HG02970 (cell line): ENCODE measurements around the gene DEFB131B.
"Not testable (repeated sequence)": the region's sequence is repeated elsewhere in the genome, so short reads cannot be mapped to it uniquely, and the experiment has no call there.

ENCODE experiments used
- ATAC-seq: cut with Tn5 transposase; IDR thresholded peaks from one replicate; pipeline ENCODE4 v1.9.1; 2021; ENCODE audit warnings: mild to moderate bottlenecking, moderate library complexity, moderate number of reproducible peaks; ENCODE audit not compliant: unreplicated experiment, low FRiP score

DEFB131B gene, protein sequence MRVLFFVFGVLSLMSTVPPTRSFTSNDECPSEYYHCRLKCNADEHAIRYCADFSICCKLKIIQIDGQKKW

DNA sequence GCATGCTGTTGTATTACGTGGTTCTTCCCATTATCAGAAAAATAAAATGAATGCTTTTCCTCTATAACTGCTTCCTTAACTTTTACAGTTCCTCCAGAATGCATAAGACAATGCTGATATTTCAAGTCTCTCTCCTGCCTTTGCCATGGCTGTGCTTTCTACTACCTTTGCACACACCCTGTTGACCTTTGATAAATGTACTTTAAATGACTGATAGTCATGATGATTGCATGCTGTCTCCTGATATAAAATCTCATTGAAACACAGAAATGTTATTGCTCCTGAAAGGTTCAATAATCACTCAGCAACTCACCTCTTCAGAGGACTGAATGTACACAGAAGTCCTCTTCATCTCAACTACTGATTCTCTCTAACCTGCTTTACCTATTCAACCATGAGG lies at the start of gene DEFB131B:
Gene DEFB131B, plus strand, starts transcription at position 395 of the 400 bp plus-strand sequence. Its CDS starts 0 bp downstream, at position 395.
- ATAC-seq: not testable (repeated sequence)

DNA sequence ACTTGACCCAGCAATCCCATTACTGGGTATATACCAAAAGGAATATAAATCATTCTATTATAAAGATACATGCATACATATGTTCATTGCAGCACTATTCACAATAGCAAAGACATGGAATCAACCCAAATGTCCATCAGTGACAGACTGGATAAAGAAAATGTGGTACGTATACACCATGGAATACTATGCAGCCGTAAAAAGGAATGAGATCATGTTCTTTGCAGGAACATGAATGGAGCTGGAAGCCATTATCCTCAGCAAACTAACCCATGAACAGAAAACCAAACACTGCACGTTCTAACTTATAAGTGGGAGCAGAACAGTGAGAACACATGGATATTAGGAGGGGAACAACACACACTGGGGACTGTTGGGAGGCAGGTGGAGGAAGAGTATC lies 49.0 kb upstream of the DEFB131B start:
- ATAC-seq: not testable (repeated sequence)

DNA sequence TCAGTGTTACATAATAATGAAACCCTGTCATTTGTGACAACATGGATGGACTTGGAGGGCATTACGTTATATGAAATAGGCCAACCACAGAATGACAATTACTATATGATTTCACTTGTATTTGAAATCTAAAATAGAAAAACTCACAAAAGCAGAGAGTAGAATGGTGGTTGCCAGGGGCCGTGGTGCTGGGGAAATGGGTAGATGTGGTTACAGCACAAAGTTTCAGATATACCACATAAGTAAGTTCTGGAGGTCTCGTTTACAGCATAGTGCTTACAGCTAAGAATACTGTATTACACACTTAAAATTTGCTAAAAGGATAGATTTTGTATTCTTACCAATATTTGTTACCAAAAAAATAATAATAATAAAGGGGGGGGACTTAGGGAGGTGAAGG lies 48.6 kb upstream of the DEFB131B start:
- not testable (repeated sequence) for ATAC-seq

DNA sequence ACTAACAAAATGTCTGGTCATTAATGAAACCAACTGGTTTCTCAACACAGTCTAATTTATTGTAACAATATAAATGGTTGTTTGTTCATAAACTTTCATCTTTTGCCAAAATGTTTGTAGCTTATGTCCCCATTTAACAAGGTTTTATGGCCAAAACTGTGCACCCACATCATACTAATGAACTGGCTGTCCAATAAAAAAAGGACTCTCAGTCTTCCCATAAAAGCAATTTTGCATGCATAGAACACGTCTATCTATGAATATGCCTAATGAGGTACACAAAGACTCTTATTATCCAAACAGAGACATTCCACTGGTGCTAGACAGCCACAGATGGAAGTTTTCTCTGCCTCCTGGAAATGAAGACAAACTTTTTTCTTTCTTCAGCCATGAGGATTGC lies 45.4 kb upstream of the DEFB131B start, which contains the start of gene DEFB108B:
Gene DEFB108B, plus strand, starts transcription at position 390 of the 400 bp plus-strand sequence. Its CDS starts 0 bp downstream, at position 390.
- ATAC-seq: not testable (repeated sequence)

DNA sequence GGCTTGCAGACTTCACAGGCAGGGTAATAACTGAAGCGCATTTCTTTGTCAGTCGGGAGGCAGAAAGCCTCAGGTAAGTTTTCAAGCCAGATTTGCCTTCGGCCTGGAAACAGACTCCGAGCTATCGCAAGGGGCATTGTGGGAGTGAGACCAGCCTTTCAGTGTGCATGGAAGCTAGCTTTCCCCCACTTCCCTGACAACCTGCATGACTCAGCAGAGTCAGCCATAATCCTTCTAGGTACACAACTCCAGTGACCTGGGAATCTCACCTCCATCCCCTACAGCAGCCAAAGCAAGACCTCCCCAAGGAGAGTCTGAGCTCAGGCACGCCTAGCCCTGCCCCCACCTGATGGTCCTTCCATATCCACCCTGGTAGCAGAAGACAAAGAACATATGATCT lies 35.5 kb upstream of the DEFB131B start:
- ATAC-seq: not testable (repeated sequence)

DNA sequence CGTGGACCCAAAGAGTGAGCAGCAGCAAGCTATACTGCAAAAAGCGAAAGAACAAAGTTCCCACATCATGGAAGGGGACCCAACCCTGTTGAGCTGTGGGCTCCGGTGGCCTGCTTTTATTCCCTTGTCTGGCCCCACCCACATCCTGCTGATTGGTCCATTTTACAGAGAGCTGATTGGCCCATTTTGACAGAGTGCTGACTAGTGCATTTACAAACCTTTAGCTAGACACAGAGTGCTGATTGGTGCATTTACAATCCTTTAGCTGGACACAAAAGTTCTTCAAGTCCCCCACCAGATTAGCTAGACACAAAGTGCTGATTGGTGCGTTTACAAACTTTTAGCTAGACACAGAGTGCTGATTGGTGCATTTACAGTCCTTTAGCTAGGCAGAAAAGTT lies 34.9 kb upstream of the DEFB131B start:
- not testable (repeated sequence) for ATAC-seq

DNA sequence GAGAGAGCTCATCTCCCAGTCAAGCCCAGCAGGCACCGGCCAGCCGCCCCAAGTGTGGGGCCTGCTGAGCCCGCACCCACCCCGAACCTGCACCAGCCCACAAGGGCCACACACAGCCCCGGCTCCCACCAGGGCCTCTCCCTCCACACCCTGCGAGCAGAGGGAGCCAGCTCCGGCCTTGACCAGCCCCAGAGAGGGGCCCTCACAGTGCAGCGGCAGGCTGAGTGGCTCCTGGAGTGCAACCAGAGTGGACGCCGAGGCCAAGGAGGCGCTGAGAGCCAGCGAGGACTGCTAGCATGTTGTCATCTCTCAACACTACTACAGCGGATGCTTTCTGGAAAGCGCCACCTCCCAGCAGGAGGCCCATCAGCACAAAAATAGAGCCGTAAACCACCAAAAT lies 34.4 kb upstream of the DEFB131B start:
- no peak for ATAC-seq

DNA sequence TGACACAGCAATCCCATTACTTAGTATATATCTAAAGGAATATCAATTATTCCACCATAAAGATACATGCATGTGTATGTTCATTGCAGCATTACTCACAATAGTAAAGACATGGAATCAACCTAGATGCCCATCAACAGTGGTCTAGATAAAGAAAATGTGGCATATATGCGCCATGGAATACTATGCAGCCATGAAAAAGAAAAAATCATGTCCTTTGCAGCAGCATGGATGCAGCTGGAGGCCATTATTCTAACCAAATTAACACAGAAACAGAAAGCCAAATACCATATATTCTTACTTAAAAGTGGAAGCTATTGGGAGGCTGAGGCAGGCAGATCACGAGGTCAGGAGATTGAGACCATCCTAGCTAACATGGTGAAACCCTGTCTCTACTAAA lies 24.4 kb upstream of the DEFB131B start:
- ATAC-seq: not testable (repeated sequence)

DNA sequence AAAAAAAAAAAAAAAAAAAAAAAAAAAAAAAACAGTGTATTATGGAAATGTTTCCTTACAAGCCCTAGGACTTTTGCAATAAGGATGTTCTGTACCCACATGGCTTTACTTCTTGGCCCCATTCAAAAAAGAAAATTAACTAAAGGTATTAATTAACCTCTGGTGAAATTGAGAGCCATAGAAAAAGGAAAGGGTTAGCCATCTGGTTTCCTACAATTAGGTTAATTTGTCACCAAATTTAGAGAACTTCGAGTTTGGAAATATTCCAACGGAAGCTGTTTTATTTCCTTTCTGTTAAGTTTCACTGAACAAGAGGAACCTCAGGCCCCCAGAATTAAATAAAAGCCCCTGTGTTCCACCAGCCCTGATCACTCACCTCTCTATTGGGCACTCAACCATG lies 22.4 kb upstream of the DEFB131B start:
- not testable (repeated sequence) for ATAC-seq

DNA sequence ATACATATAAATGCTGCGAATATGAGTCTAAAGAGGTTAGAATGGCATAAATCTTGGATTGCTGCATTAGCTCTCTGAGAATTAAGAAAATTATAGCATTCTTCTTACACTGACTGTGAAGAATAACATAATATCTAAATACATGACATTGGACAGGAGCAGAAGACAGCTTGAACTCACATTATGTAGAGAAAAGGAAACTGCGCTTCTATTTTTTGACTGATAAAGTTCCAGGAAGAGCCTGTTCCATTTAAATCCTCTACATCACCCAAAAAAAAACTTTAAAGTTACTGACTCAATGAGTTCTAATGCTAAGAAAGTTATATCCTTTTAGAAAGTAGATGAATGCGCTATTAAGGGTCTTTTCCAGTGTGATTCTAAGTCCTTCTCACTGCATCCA lies 17.4 kb upstream of the DEFB131B start:
- ATAC-seq: not testable (repeated sequence)

DNA sequence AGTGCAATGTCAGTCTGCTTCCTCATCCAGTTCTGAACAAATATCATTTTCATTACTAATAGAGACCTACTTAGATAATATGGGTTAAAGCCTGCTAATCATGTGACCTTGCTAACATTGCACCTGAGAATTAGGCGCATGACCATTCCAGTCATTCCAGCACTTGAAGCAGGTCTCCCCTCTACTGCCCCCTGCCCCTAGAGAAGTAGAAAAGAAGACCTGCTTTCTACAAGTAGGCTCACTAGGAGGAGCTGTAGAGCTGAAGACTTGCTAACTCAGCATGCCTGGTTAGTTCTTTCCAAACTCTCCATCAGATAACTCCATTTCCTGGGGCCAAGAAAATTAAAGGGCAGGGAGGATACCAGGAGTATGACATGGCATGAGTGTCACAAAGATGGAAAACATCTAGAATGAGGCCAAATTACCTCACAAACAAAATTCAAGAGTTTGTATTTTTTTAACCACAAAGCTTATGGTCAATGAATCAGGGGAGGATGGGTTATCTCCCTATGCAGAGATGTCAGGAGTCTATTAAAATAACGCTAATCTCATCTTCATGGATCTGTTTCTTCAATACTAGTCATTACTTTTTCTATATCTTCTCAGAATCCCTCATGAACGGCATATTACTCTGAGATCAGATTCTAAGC lies 14.2 kb upstream of the DEFB131B start:
- ATAC-seq: not testable (repeated sequence)

DNA sequence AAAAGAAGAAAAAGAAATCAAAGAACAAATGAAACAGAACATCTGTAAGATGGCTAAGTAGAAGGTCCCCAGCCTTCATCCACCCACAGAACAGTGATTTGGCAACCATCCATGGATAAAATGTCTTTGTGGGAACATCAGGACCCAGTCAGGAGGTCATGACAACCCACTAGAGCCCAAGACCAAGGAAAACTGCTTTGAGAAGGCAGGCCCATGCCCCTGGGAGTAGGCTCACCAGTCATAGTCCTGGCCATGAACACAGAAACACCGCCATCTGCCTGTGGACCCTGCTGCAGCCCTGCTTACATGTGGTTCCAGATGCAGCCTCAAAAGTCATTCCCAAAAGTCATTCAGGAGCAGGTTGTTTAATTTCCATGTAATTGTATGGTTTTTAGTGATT lies 11.0 kb upstream of the DEFB131B start:
- ATAC-seq: not testable (repeated sequence)

DNA sequence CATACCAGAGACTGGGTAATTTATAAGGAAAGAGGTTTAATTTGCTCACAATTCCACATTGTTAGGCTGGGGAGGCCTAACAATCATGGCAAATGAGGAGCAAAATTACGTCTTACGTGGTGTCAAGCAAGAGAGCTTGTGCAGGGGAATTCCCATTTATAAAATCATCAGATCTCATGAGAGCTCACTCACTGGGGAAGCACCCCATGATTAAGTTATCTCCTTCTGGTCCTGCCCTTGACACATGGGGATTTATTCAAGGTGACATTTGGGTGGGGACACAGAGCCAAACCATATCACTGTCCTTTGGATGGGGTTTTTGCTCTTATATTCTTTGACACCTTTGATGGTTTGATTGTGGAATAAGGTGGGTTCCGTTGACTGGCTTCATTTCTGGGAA lies 8.3 kb upstream of the DEFB131B start:
- ATAC-seq: not testable (repeated sequence)

DNA sequence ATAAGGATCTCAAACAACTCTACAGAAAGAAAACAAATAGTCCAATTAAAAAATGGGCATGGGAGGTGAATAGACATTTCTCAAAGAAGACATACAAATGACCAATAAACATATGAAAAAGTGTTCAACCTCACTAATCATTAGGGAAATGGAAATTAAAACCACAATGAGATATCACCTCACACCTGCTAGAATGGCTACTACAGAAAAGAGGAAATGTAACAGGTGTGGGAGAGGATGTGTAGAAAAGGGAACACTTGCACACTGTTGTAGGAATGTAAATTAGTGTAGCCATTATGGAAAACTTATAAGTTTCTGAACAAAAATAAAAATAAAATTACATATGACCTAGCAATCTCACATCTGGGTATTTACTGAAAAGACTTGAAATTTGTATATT lies 7.6 kb upstream of the DEFB131B start:
- not testable (repeated sequence) for ATAC-seq

DNA sequence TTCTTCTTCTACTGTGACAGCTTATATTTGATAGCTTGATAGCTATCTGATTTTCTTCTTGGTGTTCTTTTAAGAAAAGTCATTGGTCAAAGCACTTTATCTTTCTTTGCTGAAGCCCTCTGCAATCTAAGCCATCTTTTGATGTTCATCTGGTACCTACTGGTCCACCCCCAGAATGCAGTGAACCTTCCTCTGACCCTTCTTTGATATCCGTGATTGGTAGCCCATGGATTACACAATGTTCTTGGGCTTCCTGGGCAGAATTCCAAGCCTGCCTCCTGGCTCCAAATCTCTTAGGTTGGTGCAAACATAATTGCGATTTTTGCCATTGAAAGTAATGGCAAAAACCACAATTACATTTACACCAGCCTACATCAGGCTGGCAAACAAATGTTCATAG lies 2.0 kb upstream of the DEFB131B start:
- ATAC-seq: not testable (repeated sequence)

DNA sequence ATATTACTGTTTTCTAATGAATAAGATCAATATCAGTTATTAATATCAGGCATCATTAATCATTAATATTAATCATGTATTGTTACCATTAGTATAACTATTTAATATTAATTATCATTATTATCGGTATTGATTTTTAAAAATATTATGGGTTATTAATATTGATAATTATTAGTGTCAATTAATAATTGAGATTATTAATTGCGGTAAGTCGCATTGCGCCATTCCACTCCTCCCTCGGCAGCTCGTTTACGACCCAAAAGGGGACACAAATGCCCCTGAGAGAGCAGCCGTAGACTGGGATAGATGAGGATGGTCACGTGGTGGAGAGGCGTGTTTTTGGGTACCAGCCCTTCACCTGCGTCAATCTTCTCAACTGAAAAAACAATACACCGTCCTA lies 7.6 kb downstream of the DEFB131B start:
- ATAC-seq: not testable (repeated sequence)

DNA sequence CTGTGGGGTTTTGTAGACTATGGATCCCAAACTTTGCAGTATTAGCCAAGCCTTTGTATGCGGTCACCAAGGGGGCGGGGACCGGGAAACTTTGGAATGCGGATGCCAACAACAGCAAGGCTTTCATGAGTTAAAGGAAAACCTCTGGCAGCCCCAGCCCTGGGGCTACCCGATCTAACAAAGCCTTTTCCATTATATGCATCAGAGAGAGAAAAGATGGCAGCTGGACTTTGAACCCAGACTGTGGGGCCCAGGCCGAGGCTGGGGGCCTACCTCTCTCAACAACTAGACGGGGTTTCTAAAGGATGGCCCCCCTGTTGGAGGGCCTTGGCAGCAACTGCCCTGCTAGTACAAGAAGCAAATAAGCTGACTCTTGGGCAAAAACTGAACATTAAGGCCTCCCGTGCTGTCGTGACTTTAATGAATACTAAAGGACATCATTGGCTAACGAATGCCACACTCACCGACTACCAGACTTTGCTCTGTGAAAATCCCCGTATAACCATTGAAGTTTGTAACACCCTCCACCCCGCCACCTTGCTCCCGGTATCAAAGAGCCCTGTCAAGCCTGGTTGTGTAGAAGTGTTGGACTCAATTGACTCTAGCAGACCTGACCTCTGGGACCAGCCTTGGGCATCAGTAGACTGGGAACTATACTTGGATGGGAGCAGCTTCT lies 10.2 kb downstream of the DEFB131B start:
- not testable (repeated sequence) for ATAC-seq

DNA sequence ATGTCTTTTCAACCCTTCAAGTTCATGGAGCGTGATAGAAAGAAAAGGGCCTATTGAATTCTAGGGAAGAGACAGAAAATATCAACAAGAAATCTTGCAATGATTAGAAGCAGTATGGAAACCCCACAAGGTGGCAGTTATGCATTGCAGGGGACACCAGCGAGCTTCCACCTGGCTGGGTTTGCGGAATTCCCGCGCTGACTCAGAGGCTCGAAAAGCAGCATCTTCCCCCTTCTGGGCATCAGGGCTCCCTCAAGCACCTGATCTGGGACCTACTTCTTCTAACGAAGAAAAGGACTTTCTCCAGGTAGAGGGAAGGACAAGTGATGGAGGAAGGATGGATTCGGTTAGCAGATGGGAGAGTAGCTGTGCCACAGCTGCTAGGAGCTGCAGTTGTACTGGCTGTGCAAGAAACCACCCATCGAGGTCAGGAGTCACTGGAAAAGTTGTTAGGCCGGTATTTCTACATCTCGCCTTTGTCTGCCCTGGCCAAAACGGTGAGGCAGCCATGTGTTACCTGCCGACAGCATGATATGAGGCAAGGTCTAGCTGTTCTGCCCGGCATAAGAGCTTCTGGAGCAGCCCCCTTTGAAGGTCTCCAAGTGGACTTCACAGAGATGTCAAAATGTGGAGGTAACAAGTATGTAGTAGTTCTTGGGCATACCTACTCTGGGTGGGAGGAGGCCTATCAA lies 11.1 kb downstream of the DEFB131B start:
- ATAC-seq: not testable (repeated sequence)

DNA sequence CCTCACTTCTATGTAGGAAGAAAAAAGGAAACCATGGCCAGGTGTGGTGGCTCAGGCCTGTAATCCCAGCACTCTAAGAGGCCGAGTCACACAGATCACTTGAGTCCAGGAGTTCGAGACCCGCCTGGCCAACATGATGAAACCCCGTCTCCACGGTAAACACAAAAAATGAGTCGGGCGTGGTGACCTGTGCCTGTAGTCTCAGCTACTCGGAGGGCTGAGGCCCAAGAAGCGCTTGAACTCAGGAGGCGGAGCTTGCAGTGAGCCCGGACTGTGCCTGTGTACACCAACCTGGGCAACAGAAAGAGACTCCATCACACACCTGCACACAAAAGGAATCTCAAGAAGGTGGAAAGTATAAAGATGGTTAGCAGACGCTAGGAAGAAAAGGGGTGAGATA lies 17.7 kb downstream of the DEFB131B start:
- no peak for ATAC-seq

DNA sequence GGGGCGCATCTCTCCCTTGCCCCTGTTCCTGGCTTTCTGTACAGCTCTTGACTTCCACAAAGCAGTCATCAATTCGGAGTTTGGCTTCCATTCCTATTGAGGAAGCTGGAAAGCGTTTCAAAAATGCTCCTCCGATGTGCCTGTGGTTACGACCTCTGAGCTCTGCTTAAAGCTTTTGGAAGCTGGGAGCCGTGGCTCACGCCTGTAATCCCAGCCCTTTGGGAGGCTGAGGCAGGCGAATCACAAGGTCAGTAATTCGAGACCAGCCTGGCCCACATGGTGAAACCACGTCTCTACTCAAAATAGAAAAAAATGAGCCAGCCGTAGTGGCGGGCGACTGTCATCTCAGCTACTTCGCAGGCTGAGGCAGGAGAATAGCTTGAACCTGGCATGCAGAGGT lies 22.9 kb downstream of the DEFB131B start:
- not testable (repeated sequence) for ATAC-seq

DNA sequence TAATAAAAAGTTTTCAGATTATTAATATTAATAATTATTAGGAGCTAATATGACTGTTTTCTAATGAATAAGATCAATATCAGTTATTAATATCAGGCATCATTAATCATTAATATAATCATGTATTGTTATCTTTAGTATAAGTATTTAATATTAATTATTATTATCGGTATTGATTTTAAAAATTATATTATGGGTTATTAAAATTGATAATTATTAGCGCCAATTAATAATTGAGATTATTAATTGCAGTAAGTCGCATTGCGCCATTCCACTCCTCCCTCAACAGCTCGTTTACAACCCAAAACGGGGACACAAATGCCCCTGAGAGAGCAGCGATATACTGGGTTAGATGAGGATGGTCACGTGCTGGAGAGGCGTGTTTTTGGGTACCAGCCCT lies 30.0 kb downstream of the DEFB131B start:
- ATAC-seq: no peak
